GM20000 (cell line): ENCODE measurements around the gene SYNE2.

ENCODE experiments used
- DNase-seq: peaks from one replicate; pipeline ENCODE4 v3.0.0; 2012; ENCODE audit warnings: low spot score
- CTCF ChIP-seq: IDR thresholded peaks from 2 replicates; pipeline ENCODE4 v1.5.1; 2012; ENCODE audit warnings: mild to moderate bottlenecking, control low read depth; ENCODE audit errors: extremely low read depth, missing control alignments

The SYNE2 gene

GRCh38 chr14:63895510-63895909, 42.7 kb downstream of the SYNE2 start:
- DNase-seq: no peak
- no peak for TF ChIP-seq CTCF

GRCh38 chr14:63896278-63896720, 43.5 kb downstream of the SYNE2 start:
- no peak for TF ChIP-seq CTCF
- DNase-seq: no peak

- TF ChIP-seq CTCF: no peak
- no peak for DNase-seq
Observed at GRCh38 chr14:63897721-63898163, 44.9 kb downstream of the SYNE2 start.

GRCh38 chr14:63899953-63900352, 47.1 kb downstream of the SYNE2 start:
- TF ChIP-seq CTCF: no peak
- DNase-seq: no peak

GRCh38 chr14:63901434-63902085, 48.8 kb downstream of the SYNE2 start:
- no peak for DNase-seq
- no peak for TF ChIP-seq CTCF

DNA sequence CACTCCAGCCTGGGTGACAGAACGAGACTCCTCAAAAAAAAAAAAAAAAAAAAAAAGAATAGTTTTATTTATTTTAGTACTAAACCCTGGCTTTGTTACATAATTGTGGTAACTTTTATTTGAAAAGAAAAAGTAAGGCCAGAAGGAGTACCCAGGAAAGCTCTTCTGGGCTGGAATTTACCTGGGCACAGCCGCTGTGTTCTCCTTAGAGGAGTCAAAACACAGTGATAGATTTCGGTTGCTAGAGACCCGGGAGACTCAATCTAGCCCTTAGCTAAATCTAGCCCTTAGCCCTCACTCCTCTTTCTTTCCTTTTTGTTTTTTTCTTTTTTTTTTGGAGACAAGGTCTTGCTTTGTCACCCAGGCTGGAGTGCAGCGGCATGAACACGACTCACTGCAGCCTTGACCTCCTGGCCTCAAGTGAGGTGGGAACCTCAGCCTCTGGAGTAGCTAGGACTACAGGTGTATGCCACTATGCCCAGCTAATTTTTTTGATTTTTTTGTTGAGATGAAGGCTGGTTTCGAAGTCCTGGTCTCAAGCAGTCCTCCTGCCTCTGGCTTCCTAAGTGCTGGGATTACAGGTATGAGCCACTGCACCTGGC, 49.7 kb downstream of the SYNE2 start:
- DNase-seq: no peak
- TF ChIP-seq CTCF: no peak

- DNase-seq: no peak
- TF ChIP-seq CTCF: no peak
Observed at GRCh38 chr14:63904724-63905123, 51.9 kb downstream of the SYNE2 start.
